HG02943 (cell line): ENCODE data around the gene CDK5RAP2.

Experiments
- ATAC-seq: cut with Tn5 transposase; IDR thresholded peaks from one replicate; pipeline ENCODE4 v1.9.1; 2021; ENCODE audit warnings: mild to moderate bottlenecking, low read depth, moderate library complexity; ENCODE audit not compliant: unreplicated experiment

CDK5RAP2 gene

GRCh38 chr9:120388003-120388855, 191.7 kb downstream of the CDK5RAP2 start:
- ATAC-seq, result no peak

DNA sequence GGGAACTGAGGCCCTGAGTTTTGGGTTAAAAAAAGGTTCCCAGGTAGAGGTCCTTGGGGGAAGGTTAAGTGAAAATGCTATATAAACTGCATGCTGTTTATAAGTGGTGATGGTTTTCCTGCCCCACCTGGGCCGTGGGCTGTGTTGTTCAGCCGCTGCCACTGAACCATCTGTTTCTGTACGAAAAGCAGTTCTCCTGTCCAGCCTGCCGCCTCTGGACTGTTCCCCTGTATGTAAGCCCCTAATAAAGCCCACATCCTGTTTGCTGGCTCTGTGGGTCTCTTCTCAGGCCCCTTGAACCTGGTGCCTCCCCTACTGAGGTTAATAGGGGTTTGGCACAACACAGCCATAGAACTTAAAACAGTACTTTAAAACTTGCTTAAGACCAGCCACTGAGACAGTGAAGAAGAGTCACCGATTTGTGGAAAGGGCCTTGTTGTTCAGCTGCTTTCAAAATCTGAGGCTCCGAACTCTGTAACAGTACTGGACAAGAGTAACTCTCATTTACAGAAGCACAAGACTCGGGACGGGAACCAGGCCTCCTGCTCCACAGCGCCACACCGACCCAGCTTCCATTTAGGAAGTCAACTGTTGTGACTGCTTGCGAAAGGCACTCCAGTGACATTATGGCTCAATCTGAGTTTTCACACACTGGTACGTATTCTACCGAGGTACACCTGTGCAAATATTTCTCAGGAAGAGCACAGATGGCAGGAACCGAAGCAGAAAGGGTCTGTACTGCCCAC, 192.5 kb downstream of the CDK5RAP2 start:
- ATAC-seq, result no peak

- no peak for ATAC-seq
Measured at GRCh38 chr9:120386390-120387131, 193.4 kb downstream of the CDK5RAP2 start.

- no peak for ATAC-seq
Measured at GRCh38 chr9:120385606-120386389, 194.2 kb downstream of the CDK5RAP2 start.

GRCh38 chr9:120384925-120385272, 195.1 kb downstream of the CDK5RAP2 start:
- no peak for ATAC-seq

DNA sequence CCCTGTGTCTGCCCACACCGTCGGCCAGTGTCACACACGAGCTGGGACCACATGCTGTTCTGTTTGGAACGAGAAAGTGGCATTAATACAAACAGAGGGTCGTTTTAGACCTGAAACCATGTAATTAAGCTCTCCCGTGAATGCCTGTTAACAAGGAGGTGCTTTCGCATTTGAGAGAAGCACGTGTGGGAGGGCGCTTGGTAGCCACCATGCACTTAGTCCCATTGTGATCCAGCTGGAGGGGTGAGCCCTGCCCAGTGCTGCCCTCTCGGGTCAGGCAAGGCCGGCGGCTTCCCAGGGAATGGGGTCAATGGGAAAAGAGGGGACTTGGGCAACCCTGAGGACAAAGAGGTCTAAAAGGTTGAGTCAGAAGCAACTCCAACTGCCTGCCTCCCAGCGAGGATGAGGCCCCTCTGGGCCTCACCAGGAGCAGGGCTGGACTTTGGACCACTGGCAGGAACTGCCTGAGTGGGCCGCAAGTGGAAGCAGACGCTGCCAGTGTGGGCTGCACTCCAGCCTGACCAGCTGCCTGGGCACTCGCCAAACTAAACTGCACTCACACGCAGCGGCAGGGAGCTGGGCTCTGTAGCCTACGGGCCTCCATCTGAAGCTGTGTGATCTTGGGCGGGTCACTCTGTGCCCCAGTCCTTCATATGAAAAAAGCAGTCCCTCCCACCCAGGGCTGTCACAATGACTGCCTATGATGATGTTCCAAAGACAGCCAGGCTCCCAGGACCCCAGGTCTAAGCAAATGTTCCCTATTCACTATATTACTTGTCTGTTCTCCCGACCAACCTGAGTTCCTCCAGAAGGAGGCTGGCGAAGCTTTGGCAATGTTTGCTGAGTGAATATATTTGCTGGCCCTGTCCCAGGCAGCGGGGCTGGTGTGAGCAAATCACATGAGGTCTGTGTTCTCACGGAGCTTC, 195.7 kb downstream of the CDK5RAP2 start:
- no peak for ATAC-seq

GRCh38 chr9:120383611-120383998, 196.4 kb downstream of the CDK5RAP2 start:
- no peak for ATAC-seq

DNA sequence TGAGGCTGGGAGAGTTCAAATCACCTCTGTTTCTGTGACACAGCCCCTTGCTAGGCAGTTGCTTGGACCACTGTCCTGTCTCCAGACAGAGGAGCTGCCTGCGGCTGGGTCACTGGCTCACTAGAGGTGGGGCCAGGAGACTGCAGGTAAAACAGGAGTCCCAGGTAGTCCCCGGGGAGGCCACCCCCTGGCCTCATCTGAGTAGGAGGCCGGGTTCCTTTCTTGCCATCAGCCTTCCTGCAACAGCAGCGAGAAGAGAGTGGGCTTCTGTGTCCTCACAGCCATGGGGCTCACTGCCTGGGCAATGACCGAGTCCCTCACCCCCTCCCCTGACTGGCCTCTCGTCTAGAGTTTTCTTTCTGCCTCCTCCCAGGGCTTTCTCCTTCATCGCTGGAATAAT, 197.5 kb downstream of the CDK5RAP2 start:
- no peak for ATAC-seq

DNA sequence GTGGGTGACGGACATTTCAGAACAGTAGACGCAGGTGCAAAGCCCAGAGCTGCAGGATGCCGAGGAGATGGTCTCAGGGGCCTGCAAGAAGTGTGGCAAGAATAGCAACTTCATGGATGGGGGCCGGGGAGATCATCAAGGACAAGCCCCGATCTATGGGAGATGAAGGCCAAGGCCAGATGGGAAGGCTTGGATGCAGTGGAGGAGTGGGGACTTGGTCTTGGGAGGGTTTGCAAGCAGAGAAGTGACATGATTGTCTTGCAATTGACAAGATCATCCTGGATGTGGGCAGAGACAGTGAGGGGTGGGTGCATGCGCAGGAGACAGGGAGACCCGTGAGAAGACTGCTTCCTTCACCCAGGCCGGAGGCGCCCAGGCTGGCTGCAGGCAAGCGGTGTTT, 198.1 kb downstream of the CDK5RAP2 start:
- ATAC-seq, result no peak

DNA sequence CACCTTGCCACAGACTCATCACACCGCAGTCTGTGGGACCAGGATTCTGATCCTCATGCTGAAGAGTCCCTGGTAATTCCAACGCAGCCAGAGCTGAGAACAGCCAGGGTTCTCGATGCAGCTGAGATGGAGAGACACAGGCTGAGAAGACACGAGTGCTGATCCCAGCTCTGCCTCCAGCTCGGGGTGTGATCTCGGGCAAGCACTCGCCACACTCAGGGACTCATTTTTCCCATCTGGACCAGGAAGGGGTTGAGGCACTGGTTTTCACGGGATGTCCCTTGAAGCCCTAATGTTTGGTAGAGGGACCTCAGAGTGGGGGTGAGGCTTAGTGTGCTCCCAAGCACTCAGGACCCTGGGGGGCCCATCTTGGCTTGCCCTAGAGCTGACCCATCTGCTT, 200.4 kb downstream of the CDK5RAP2 start:
- ATAC-seq, result no peak

DNA sequence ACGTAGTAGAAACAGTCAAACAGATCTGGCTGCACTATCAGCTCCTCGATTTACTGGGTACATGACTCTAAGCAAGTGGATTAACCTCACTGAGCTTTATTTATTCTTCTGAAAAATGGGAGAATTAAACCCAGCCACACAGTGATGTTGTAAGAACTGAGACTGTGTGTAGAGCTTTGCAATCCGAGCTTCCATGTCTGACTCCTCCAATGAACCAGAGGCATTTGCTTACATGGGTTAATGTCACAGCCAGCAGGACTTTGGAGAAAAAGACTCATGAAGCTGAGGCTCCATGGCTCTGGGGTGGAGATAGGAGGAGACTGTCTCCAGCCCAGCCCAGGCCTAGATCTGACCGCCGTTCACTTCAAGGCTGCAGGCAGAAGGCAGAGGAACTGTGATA, 201.3 kb downstream of the CDK5RAP2 start:
- no peak for ATAC-seq

GRCh38 chr9:120377268-120378159, 202.5 kb downstream of the CDK5RAP2 start:
- ATAC-seq, result no peak

DNA sequence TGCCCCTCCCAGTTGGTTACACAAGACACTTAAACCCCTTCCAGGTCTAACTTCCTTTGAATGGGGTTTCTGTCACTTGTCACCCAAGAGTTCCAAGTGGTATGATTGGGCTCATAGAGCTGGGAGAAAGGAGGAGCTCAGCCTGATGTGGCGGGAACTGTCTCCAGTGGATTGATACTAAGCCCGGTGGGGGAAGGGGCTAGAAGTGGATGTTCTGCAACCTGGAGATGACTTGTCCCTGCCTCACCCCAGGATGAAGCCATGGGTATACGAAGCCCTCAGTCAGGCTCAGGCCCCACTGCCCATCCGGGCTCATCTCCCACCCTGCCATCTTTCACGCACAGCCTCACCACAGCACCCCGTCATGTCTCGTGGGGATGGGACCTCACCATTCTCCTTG, 203.9 kb downstream of the CDK5RAP2 start:
- ATAC-seq, result no peak

DNA sequence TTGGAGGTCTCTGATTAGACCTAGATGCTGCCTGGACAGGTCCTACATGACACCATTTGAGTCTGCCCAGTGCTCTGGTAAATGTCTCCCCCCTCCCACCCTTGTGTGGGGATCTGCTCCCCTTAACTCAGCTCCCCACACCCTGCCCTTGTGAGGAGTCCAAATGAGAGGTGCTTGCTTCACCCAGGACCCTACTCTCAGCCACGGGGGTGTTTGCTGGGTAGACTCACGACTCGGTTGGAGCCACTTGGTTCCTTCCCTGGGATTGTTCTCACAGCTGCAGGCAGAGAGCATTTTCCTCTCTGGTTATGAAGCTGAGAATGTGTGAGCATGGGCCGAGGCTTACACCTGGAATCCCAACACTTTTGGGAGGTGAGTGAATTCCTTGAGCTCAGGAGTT, 204.7 kb downstream of the CDK5RAP2 start:
- ATAC-seq, result no peak

- no peak for ATAC-seq
Measured at GRCh38 chr9:120374817-120375216, 205.2 kb downstream of the CDK5RAP2 start.

GRCh38 chr9:120374239-120374638, 205.7 kb downstream of the CDK5RAP2 start:
- ATAC-seq, result no peak

DNA sequence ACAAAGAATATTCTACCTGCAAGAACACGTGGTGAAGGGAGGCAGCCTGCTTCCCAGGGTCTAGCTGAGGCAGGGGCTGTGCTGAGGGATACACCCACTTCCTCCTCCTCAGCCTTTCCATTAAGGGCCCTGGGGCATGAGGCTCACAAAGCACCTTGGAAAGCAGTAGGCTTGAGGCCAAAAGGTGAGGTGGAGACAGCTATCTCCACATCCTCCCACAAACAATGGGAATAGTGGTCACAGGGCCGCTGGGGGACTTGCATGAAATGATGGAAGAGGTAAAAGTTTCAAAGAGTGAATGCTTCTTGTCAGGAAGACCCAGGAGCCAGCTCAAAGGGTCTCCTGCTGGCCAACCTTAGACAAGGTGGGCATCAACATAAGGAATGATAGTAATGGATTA, 207.9 kb downstream of the CDK5RAP2 start:
- ATAC-seq, result no peak

DNA sequence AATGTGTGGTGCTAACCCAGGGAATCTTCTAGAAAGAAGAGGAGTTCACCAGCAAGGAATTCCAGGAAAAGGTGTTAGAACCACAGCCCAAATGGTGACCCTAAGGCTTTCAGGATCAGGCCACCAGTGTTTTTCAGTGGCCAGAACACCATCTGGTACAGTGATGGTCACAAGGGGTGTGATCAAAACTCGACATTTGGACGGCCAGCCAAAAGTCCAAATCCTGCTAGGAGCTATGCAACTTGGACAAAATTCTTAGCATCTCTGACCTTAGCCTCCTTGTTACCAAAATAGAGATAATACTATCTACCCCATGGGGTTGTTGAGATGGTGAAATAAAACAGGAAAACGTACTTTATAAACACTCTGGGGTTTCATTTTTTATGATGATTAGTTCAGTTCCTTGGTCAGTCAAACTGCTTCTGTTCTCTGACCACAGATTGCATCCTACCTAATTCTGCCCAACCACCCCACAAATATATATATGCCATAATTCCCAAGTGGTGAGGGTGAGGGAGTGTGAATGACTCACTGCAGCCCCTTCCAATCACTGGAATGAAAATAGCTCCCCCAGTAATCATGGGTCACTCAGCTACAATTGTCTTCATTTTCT, 210.3 kb downstream of the CDK5RAP2 start:
- no peak for ATAC-seq
